Measurements from ENCODE around the gene TSC22D2. TPM values are rescaled to one million over a fixed set of nuclear protein-coding genes. Genes with fewer than 3 reads are reported as not detected.
"Not testable (repeated sequence)": the region's sequence is repeated elsewhere in the genome, so short reads cannot be mapped to it uniquely, and the experiment has no call there.

Gene TSC22D2
- total RNA-seq, 1 donor from 2014 or later = 17.1 TPM

GRCh38 chr3:150469931-150470740, 62.0 kb downstream of the TSC22D2 start:
- intact Hi-C loops (cut with micrococcal nuclease) = no loop called here

- intact Hi-C loops (cut with micrococcal nuclease) = no loop called here
These were observed 64.3 kb downstream of the TSC22D2 start for GRCh38 chr3:150472421-150472820.

DNA sequence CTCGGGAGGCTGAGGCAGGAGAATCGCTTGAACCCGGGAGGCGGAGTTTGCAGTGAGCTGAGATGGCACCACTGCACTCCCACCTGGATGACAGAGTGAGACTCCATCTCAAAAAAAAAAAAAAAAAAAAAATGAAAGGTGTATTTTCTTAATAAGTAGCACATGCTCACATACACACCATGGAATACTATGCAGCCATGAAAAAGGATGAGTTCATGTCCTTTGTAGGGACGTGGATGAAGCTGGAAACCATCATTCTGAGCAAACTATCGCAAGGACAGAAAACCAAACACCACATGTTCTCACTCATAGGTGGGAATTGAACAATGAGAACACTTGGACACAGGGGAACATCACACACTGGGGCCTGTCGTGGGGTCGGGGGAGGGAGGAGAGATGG, 65.1 kb downstream of the TSC22D2 start:
- intact Hi-C loops (cut with micrococcal nuclease) = not testable (repeated sequence)

DNA sequence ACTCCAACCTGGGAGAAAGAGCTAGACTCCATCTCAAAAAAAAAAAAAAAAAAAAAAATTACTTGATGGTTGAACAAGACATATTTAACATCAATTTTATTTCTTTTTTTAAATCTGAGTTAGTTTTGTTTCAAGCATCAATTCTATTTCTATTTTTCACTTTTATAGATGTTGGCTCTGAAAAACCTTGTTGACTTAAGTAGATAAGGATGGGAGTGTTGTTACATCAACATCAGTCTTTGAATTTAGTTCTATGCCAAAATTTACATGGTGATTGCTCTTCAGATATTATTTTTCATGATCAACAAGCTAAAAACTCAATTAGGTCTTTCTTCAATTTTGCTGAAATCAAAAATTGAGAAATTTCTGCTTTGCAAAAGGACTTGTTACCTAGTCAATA, 71.3 kb downstream of the TSC22D2 start:
- intact Hi-C loops (cut with micrococcal nuclease) = no loop called here

GRCh38 chr3:150480877-150481276, 72.8 kb downstream of the TSC22D2 start:
- intact Hi-C loops (cut with micrococcal nuclease) = no loop called here

DNA sequence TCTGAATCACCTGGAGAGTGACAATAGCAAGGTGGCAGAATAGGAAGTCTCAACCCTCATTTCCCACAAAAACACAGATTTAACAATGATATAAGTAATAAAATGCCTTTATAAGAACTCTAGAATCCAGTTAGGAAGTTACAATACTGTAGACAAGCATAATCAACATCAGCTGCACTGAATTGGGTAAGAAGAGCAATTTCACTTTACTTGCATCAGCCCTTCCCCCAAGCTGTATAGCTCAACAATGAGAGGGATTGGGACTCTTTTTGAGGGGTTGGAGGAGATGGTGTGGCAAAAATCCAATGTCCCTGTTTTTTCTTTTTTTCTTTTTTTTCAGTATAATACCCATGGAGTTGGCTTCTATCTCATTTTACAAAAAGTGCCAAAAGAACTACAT, 75.1 kb downstream of the TSC22D2 start:
- intact Hi-C loops (cut with micrococcal nuclease) = no loop called here

GRCh38 chr3:150484410-150484809, 76.3 kb downstream of the TSC22D2 start:
- intact Hi-C loops (cut with micrococcal nuclease) = no loop called here

GRCh38 chr3:150488867-150489266, 80.8 kb downstream of the TSC22D2 start:
- intact Hi-C loops (cut with micrococcal nuclease) = no loop called here

DNA sequence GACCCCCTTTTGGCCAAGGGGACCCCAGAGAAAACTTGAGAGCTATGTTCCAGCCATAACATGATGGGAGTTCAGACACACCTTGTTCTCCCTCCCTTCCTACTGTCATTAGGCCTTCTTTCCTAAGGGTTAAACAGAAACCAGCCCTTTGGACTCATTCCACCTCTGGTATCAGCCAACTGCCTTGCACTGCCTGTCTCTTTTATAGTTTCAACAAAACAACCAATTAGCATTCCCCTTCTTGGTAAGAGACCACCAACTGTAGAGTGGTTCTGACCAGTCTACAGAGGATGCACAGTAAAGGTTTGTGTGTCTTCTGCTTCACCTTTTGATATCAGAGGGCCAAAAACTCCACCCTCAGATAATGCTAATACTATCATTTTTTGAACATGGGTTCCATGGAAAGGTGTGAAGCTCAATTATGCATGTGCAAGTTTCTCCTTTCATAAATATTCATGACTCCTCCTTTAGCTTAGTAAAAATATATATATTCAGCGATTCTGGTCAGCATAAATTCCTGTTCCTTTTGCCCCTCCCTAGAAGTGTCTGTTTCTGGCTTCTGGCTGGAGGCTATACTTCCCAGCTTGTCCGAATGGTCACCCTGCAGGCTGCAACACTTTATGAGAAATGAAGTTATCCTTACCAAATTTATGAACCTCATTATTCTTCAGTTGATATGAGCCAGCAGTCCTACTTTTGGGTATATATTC, 82.3 kb downstream of the TSC22D2 start:
- intact Hi-C loops (cut with micrococcal nuclease) = no loop called here

DNA sequence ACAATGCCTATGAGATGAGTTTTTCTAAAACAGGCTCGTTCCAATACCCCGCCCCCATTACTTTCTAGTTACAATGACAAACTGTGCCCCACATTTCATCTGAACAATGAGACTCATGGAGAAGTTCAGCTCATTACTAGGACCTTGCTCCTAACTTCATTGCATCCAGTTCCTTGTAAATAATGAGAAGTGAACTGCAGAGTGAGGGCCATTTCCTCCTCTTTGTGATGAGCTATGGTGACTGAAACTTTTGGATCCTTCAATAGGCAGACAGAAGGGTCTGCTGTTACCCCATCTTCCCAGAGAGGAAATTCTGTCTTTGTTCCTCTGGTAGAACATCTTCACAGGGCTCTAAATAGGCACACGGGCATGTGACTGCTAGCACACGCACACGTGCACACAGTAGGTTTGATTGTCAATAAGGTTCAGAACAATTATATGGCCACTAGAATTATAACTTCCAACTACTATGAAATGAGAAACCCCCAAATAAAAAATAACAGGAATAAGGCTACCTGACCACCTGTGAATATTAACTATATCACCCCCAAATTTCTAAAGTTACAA, 86.4 kb downstream of the TSC22D2 start:
- intact Hi-C loops (cut with micrococcal nuclease) = no loop called here

GRCh38 chr3:150495149-150495548, 87.1 kb downstream of the TSC22D2 start:
- intact Hi-C loops (cut with micrococcal nuclease) = loop anchor here (1.0 to 5.0 kb wide), 5 partner anchors 87 to 528 kb away; partner anchors contain the start of gene TSC22D2

GRCh38 chr3:150495563-150496168, 87.6 kb downstream of the TSC22D2 start:
- intact Hi-C loops (cut with micrococcal nuclease) = loop anchor here (1.0 to 5.0 kb wide), 5 partner anchors 87 to 528 kb away; partner anchors contain the start of gene TSC22D2

GRCh38 chr3:150497956-150498355, 89.9 kb downstream of the TSC22D2 start:
- intact Hi-C loops (cut with micrococcal nuclease) = loop anchor here (5.0 kb wide), 2 partner anchors 196 to 531 kb away; no protein-coding TSS in a partner anchor

DNA sequence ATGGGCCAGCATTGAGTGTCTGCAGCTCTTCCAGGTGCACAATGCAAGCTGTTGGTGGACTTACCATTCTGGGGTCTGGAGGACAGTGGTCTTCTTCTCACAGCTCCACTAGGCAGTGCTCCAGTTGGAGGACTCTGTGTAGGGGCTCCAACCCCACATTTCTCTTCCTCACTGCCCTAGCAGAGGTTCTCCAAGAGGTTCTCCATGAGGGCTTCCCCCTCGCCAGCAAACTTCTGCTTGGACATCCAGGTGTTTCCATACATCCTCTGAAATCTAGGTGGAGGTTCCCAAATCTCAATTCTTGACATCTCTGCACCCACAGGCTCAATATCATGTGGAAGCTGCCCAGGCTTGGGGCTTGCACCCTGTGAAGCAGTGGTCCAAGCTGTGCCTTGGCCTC, 92.9 kb downstream of the TSC22D2 start:
- intact Hi-C loops (cut with micrococcal nuclease) = not testable (repeated sequence)

DNA sequence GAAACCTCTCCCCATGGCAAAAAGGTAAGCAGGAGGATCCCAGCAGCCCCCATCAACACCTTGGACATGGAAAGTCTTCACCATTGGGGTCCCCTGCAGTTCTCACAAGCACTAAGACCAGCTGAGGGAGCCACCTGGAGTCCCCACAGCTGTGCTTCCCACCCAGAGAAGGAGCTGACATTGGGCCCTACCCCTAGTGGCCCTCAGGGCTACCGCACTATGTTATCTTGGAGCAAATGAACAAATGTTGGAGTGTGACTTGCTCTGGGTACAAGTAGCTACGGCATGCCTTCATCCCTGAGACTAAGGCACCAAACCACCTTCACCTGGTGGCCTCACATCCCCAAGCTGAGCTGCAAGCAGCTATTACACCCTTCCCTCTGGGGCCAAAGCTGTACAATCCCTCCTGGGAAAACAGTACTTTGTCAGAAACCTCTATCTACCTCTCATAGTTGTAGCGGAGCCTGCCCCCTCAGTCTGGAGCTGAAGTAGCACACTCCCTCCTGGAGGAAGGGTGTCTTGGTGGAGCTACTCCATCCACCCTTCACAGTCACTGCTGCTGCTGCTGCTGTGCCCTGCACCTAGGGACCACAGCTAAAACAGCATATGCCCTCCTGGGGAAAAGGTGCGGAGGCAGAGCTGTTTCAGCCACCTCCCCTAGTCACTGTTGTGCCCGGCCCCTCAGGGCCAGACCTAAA, 95.5 kb downstream of the TSC22D2 start:
- intact Hi-C loops (cut with micrococcal nuclease) = no loop called here

DNA sequence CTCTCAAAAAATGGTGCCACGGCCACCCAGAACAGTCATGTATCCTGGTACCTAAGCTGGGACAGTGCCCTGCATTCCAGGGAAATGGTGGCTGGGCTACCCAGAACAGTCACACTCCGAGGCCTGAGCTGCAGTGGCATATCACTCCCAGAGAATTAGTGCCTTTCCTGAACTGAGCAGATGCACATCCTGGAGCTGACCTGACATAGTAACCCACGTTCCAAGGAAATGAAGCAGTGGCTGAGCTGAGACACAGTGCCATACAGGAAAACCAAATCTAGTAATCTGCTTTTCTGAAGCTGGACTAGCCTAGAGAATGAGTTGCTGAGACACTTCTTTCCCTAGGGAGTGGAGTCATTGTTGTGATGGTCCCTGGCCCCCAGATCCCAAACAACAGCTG, 96.4 kb downstream of the TSC22D2 start:
- intact Hi-C loops (cut with micrococcal nuclease) = no loop called here

DNA sequence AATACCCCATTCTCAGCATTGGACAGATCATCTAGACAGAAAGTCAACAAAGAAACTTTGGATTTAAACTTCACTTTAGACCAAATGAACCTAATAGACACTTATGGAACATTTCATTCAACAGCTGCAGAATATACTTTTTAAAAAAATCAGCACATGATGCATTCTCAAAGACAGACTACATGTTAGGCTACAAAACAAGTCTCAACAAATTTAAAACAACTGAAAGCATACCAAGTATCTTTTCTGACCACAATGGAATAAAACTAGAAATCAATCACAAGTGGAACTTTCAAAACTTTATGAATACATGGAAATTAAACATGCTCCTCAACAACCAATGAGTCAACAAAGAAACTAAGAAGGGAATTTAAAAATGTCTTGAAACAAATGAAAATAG, 100.3 kb downstream of the TSC22D2 start:
- intact Hi-C loops (cut with micrococcal nuclease) = no loop called here

DNA sequence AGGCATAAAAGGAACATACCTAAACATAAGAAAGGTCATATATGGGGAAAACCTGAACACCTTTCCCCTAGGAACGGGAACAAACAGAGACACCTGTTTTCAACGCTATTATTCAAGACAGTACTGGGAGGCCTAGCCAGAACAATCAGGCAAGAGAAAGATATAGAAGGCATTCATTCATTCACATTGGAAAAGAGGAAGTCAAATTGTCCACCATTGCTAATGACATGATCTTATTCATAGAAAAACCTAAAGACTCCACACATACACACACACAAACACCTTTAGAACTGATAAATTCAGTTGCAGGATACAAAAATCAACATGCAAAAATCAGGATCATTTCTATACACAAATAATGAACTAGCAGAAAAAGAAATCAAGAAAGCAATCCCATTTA, 101.7 kb downstream of the TSC22D2 start:
- intact Hi-C loops (cut with micrococcal nuclease) = no loop called here

DNA sequence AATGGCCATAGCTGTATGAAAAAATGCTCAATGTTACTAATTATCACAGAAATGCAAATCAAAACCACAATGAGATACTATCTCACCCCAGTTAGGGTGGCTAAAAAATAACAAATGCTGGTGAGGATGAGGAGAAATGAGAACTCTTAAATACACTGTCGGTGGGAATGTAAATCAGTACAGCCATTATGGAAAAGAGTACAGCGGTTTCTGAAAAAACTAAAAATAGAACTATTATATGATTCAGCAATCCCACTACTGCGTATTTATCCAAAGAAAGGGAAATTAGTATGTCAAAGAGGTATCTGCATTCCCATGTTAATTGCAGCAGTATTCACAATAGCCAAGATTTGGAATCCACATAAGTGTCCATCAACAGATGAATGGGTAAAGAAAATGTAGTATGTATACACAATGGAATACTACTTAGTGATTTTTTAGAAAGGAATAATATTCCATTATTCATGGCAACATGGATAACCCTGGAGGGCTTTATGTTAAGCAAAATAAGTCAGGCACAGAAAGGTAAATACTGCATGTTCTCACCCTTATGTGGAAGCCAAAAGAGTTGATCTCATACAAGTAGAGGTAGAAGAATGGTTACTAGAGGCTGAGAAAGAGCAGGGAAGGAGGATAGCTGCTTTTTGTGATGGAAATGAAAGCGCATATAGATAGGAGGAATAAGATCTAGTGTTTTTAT, 103.2 kb downstream of the TSC22D2 start:
- intact Hi-C loops (cut with micrococcal nuclease) = no loop called here

GRCh38 chr3:150515210-150515609, 107.1 kb downstream of the TSC22D2 start:
- intact Hi-C loops (cut with micrococcal nuclease) = no loop called here
